ENCODE results near the gene LRP3. TPM values are rescaled to one million over a fixed set of nuclear protein-coding genes. Genes with fewer than 3 reads are reported as not detected.
"Not testable (repeated sequence)": the region's sequence is repeated elsewhere in the genome, so short reads cannot be mapped to it uniquely, and the experiment has no call there.

The LRP3 gene
- total RNA-seq, 1 donor from 2014 or later: 19.3 TPM

GRCh38 chr19:33158365-33158764 is 35.8 kb upstream of the LRP3 start:
- Histone ChIP-seq H3K27ac (ENCODE audit: low read depth, low read length) (no peak overlapping the region), H3K4me3 (ENCODE audit: low read length in 3 of 3) (no peak overlapping the region), H3K4me1 (ENCODE audit: control insufficient read depth in 3 of 3, insufficient read depth in 3 of 3, low read length in 3 of 3) (no peaks in the 10 kb centered on the region), H3K9ac (ENCODE audit: low read depth in 1 of 3, low read length in 3 of 3) (no peak overlapping the region), H3K9me3 (ENCODE audit: control insufficient read depth in 3 of 3, low read length in 3 of 3) (no peaks in the 10 kb centered on the region), H3K27me3 (ENCODE audit: control insufficient read depth in 3 of 3, insufficient read depth in 3 of 3, low read length in 3 of 3) (peaks cover 0 to 2% (median 0%) of the 10 kb centered on the region in 3 donors), H3K36me3 (ENCODE audit: control insufficient read depth in 3 of 3, insufficient read depth in 3 of 3, low read length in 3 of 3) (no peaks in the 10 kb centered on the region)

- no peak overlapping the region for H3K27ac ChIP-seq (ENCODE audit: low read depth, low read length)
- no peak overlapping the region for H3K9ac ChIP-seq (ENCODE audit: low read depth in 1 of 3, low read length in 3 of 3)
- H3K27me3 ChIP-seq (ENCODE audit: control insufficient read depth in 3 of 3, insufficient read depth in 3 of 3, low read length in 3 of 3): peaks cover 0 to 2% (median 0%) of the 10 kb centered on the region in 3 donors
- H3K4me1 ChIP-seq (ENCODE audit: control insufficient read depth in 3 of 3, insufficient read depth in 3 of 3, low read length in 3 of 3): no peaks in the 10 kb centered on the region
- H3K36me3 ChIP-seq (ENCODE audit: control insufficient read depth in 3 of 3, insufficient read depth in 3 of 3, low read length in 3 of 3): no peaks in the 10 kb centered on the region
- H3K4me3 ChIP-seq (ENCODE audit: low read length in 3 of 3): no peak overlapping the region
- no peaks in the 10 kb centered on the region for H3K9me3 ChIP-seq (ENCODE audit: control insufficient read depth in 3 of 3, low read length in 3 of 3)
Observed at GRCh38 chr19:33159149-33159548, 35.0 kb upstream of the LRP3 start.

- peaks cover 0 to 2% (median 0%) of the 10 kb centered on the region in 3 donors for H3K27me3 ChIP-seq (ENCODE audit: control insufficient read depth in 3 of 3, insufficient read depth in 3 of 3, low read length in 3 of 3)
- no peak overlapping the region for H3K27ac ChIP-seq (ENCODE audit: low read depth, low read length)
- H3K4me3 ChIP-seq (ENCODE audit: low read length in 3 of 3): no peak overlapping the region
- no peaks in the 10 kb centered on the region for H3K4me1 ChIP-seq (ENCODE audit: control insufficient read depth in 3 of 3, insufficient read depth in 3 of 3, low read length in 3 of 3)
- no peaks in the 10 kb centered on the region for H3K36me3 ChIP-seq (ENCODE audit: control insufficient read depth in 3 of 3, insufficient read depth in 3 of 3, low read length in 3 of 3)
- H3K9me3 ChIP-seq (ENCODE audit: control insufficient read depth in 3 of 3, low read length in 3 of 3): no peaks in the 10 kb centered on the region
- no peak overlapping the region for H3K9ac ChIP-seq (ENCODE audit: low read depth in 1 of 3, low read length in 3 of 3)
Observed at GRCh38 chr19:33159893-33160292, 34.2 kb upstream of the LRP3 start.

- Histone ChIP-seq H3K27me3 (ENCODE audit: control insufficient read depth in 3 of 3, insufficient read depth in 3 of 3, low read length in 3 of 3) (no peaks in the 10 kb centered on the region), H3K9me3 (ENCODE audit: control insufficient read depth in 3 of 3, low read length in 3 of 3) (no peaks in the 10 kb centered on the region), H3K36me3 (ENCODE audit: control insufficient read depth in 3 of 3, insufficient read depth in 3 of 3, low read length in 3 of 3) (no peaks in the 10 kb centered on the region), H3K27ac (ENCODE audit: low read depth, low read length) (no peak overlapping the region), H3K9ac (ENCODE audit: low read depth in 1 of 3, low read length in 3 of 3) (no peak overlapping the region), H3K4me3 (ENCODE audit: low read length in 3 of 3) (no peak overlapping the region), H3K4me1 (ENCODE audit: control insufficient read depth in 3 of 3, insufficient read depth in 3 of 3, low read length in 3 of 3) (no peaks in the 10 kb centered on the region)
Observed at GRCh38 chr19:33161201-33161600, 32.9 kb upstream of the LRP3 start.

GRCh38 chr19:33163481-33163880 is 30.6 kb upstream of the LRP3 start:
- H3K4me3 ChIP-seq (ENCODE audit: low read length in 3 of 3): no peak overlapping the region
- H3K27me3 ChIP-seq (ENCODE audit: control insufficient read depth in 3 of 3, insufficient read depth in 3 of 3, low read length in 3 of 3): no peaks in the 10 kb centered on the region
- peaks cover 0 to 3% (median 0%) of the 10 kb centered on the region in 3 donors for H3K9me3 ChIP-seq (ENCODE audit: control insufficient read depth in 3 of 3, low read length in 3 of 3)
- no peak overlapping the region for H3K27ac ChIP-seq (ENCODE audit: low read depth, low read length)
- H3K36me3 ChIP-seq (ENCODE audit: control insufficient read depth in 3 of 3, insufficient read depth in 3 of 3, low read length in 3 of 3): no peaks in the 10 kb centered on the region
- no peak overlapping the region for H3K9ac ChIP-seq (ENCODE audit: low read depth in 1 of 3, low read length in 3 of 3)
- no peaks in the 10 kb centered on the region for H3K4me1 ChIP-seq (ENCODE audit: control insufficient read depth in 3 of 3, insufficient read depth in 3 of 3, low read length in 3 of 3)

- H3K9me3 ChIP-seq (ENCODE audit: control insufficient read depth in 3 of 3, low read length in 3 of 3); H3K4me3 ChIP-seq (ENCODE audit: low read length in 3 of 3); H3K27me3 ChIP-seq (ENCODE audit: control insufficient read depth in 3 of 3, insufficient read depth in 3 of 3, low read length in 3 of 3); H3K36me3 ChIP-seq (ENCODE audit: control insufficient read depth in 3 of 3, insufficient read depth in 3 of 3, low read length in 3 of 3); H3K4me1 ChIP-seq (ENCODE audit: control insufficient read depth in 3 of 3, insufficient read depth in 3 of 3, low read length in 3 of 3); H3K27ac ChIP-seq (ENCODE audit: low read depth, low read length); H3K9ac ChIP-seq (ENCODE audit: low read depth in 1 of 3, low read length in 3 of 3): not testable (repeated sequence)
Observed at GRCh38 chr19:33166037-33166436, 28.1 kb upstream of the LRP3 start.

- Histone ChIP-seq H3K9ac (ENCODE audit: low read depth in 1 of 3, low read length in 3 of 3) (no peak overlapping the region), H3K27me3 (ENCODE audit: control insufficient read depth in 3 of 3, insufficient read depth in 3 of 3, low read length in 3 of 3) (no peaks in the 10 kb centered on the region), H3K36me3 (ENCODE audit: control insufficient read depth in 3 of 3, insufficient read depth in 3 of 3, low read length in 3 of 3) (no peaks in the 10 kb centered on the region), H3K9me3 (ENCODE audit: control insufficient read depth in 3 of 3, low read length in 3 of 3) (peaks cover 0 to 3% (median 0%) of the 10 kb centered on the region in 3 donors), H3K4me1 (ENCODE audit: control insufficient read depth in 3 of 3, insufficient read depth in 3 of 3, low read length in 3 of 3) (no peaks in the 10 kb centered on the region), H3K4me3 (ENCODE audit: low read length in 3 of 3) (no peak overlapping the region), H3K27ac (ENCODE audit: low read depth, low read length) (no peak overlapping the region)
Observed at GRCh38 chr19:33167438-33167837, 26.7 kb upstream of the LRP3 start.

- Histone ChIP-seq H3K27me3 (ENCODE audit: control insufficient read depth in 3 of 3, insufficient read depth in 3 of 3, low read length in 3 of 3) (no peaks in the 10 kb centered on the region), H3K9ac (ENCODE audit: low read depth in 1 of 3, low read length in 3 of 3) (no peak overlapping the region), H3K27ac (ENCODE audit: low read depth, low read length) (no peak overlapping the region), H3K9me3 (ENCODE audit: control insufficient read depth in 3 of 3, low read length in 3 of 3) (peaks cover 0 to 3% (median 0%) of the 10 kb centered on the region in 3 donors), H3K36me3 (ENCODE audit: control insufficient read depth in 3 of 3, insufficient read depth in 3 of 3, low read length in 3 of 3) (no peaks in the 10 kb centered on the region), H3K4me3 (ENCODE audit: low read length in 3 of 3) (no peak overlapping the region), H3K4me1 (ENCODE audit: control insufficient read depth in 3 of 3, insufficient read depth in 3 of 3, low read length in 3 of 3) (peaks cover 2 to 6% (median 5%) of the 10 kb centered on the region in 3 donors)
Observed at GRCh38 chr19:33168528-33168927, 25.6 kb upstream of the LRP3 start.

- no peaks in the 10 kb centered on the region for H3K27me3 ChIP-seq (ENCODE audit: control insufficient read depth in 3 of 3, insufficient read depth in 3 of 3, low read length in 3 of 3)
- H3K36me3 ChIP-seq (ENCODE audit: control insufficient read depth in 3 of 3, insufficient read depth in 3 of 3, low read length in 3 of 3): no peaks in the 10 kb centered on the region
- no peak overlapping the region for H3K27ac ChIP-seq (ENCODE audit: low read depth, low read length)
- no peak overlapping the region for H3K9ac ChIP-seq (ENCODE audit: low read depth in 1 of 3, low read length in 3 of 3)
- peaks cover 13 to 30% (median 20%) of the 10 kb centered on the region in 3 donors for H3K4me1 ChIP-seq (ENCODE audit: control insufficient read depth in 3 of 3, insufficient read depth in 3 of 3, low read length in 3 of 3)
- peaks cover 0 to 3% (median 0%) of the 10 kb centered on the region in 3 donors for H3K9me3 ChIP-seq (ENCODE audit: control insufficient read depth in 3 of 3, low read length in 3 of 3)
- H3K4me3 ChIP-seq (ENCODE audit: low read length in 3 of 3): no peak overlapping the region
Observed at GRCh38 chr19:33171222-33171795, 22.8 kb upstream of the LRP3 start.

GRCh38 chr19:33171916-33172359 is 22.2 kb upstream of the LRP3 start:
- Histone ChIP-seq H3K36me3 (ENCODE audit: control insufficient read depth in 3 of 3, insufficient read depth in 3 of 3, low read length in 3 of 3) (no peaks in the 10 kb centered on the region), H3K27me3 (ENCODE audit: control insufficient read depth in 3 of 3, insufficient read depth in 3 of 3, low read length in 3 of 3) (no peaks in the 10 kb centered on the region), H3K9ac (ENCODE audit: low read depth in 1 of 3, low read length in 3 of 3) (no peak overlapping the region), H3K27ac (ENCODE audit: low read depth, low read length) (no peak overlapping the region), H3K4me3 (ENCODE audit: low read length in 3 of 3) (no peak overlapping the region), H3K9me3 (ENCODE audit: control insufficient read depth in 3 of 3, low read length in 3 of 3) (peaks cover 0 to 3% (median 0%) of the 10 kb centered on the region in 3 donors), H3K4me1 (ENCODE audit: control insufficient read depth in 3 of 3, insufficient read depth in 3 of 3, low read length in 3 of 3) (peaks cover 13 to 31% (median 20%) of the 10 kb centered on the region in 3 donors)
